ENCODE measurements around the gene B9D2. TPM values are rescaled to one million over a fixed set of nuclear protein-coding genes. Genes with fewer than 3 reads are reported as not detected.
"Not testable (repeated sequence)": the region's sequence is repeated elsewhere in the genome, so short reads cannot be mapped to it uniquely, and the experiment has no call there.

Gene B9D2
- total RNA-seq, 1 donor from 2014 or later: 5.3 TPM

GRCh38 chr19:41354343-41354953 is 9.5 kb downstream of the B9D2 start:
- DNase-seq: no peak

GRCh38 chr19:41353466-41354342 is 10.2 kb downstream of the B9D2 start, which contains the start of gene TGFB1:
Gene TGFB1 (minus strand): TSS chr19:41353922. CDS start chr19:41353044, 878 bp downstream.
- peak; percentile 45 for DNase-seq

GRCh38 chr19:41352609-41353465 is 11.1 kb downstream of the B9D2 start:
- no peak for DNase-seq

- DNase-seq: no peak
These were observed 11.7 kb downstream of the B9D2 start for GRCh38 chr19:41352279-41352608.

GRCh38 chr19:41351339-41352245 is 12.4 kb downstream of the B9D2 start:
- DNase-seq: no peak

GRCh38 chr19:41350735-41351338 is 13.1 kb downstream of the B9D2 start:
- DNase-seq: no peak

- not testable (repeated sequence) for DNase-seq
These were observed 17.0 kb downstream of the B9D2 start for GRCh38 chr19:41346916-41347315.

GRCh38 chr19:41344162-41344561 is 19.8 kb downstream of the B9D2 start:
- no peak for DNase-seq

GRCh38 chr19:41341669-41342490 is 22.1 kb downstream of the B9D2 start:
- no peak for DNase-seq

GRCh38 chr19:41339936-41340335 is 24.0 kb downstream of the B9D2 start:
- no peak for DNase-seq

GRCh38 chr19:41335467-41335866 is 28.5 kb downstream of the B9D2 start:
- DNase-seq: no peak

GRCh38 chr19:41334793-41335192 is 29.2 kb downstream of the B9D2 start:
- DNase-seq: no peak

GRCh38 chr19:41332468-41332867 is 31.5 kb downstream of the B9D2 start:
- DNase-seq: no peak

- no peak for DNase-seq
These were observed 31.9 kb downstream of the B9D2 start for GRCh38 chr19:41332000-41332399.

- DNase-seq: no peak
These were observed 32.8 kb downstream of the B9D2 start for GRCh38 chr19:41330946-41331678.

GRCh38 chr19:41330481-41330880 is 33.5 kb downstream of the B9D2 start:
- no peak for DNase-seq

GRCh38 chr19:41328842-41329225 is 35.1 kb downstream of the B9D2 start:
- no peak for DNase-seq

GRCh38 chr19:41328157-41328841 is 35.6 kb downstream of the B9D2 start:
- no peak for DNase-seq

GRCh38 chr19:41327576-41328156 is 36.3 kb downstream of the B9D2 start:
- no peak for DNase-seq

Measured in occipital lobe (tissue), 2 donors.